Skin epidermis (tissue), 12 donors: Measurements from ENCODE around the gene HSPG2.
A peak's percentile ranks its signal among the peaks of the same experiment; 100 is the strongest.
"Not testable (repeated sequence)": the region's sequence is repeated elsewhere in the genome, so short reads cannot be mapped to it uniquely, and the experiment has no call there.

Source experiments
- H3K27ac ChIP-seq, 21 experiments: fragments of 200-600 bp; sonication (generic) in 11 of 21; one replicate each; pipeline ENCODE4 v1.5.0; 2020; ENCODE audit warnings: mild to moderate bottlenecking in 3 of 21, inconsistent platforms in 2 of 21, moderate library complexity in 2 of 21
- H3K4me3 ChIP-seq, 7 experiments: fragments of 200-600 bp; sonication (generic) in 2 of 7; one replicate each; pipeline ENCODE4 v1.5.0; 2020; ENCODE audit warnings: inconsistent platforms in 2 of 7, mild to moderate bottlenecking in 2 of 7, moderate library complexity in 1 of 7

HSPG2 gene

DNA sequence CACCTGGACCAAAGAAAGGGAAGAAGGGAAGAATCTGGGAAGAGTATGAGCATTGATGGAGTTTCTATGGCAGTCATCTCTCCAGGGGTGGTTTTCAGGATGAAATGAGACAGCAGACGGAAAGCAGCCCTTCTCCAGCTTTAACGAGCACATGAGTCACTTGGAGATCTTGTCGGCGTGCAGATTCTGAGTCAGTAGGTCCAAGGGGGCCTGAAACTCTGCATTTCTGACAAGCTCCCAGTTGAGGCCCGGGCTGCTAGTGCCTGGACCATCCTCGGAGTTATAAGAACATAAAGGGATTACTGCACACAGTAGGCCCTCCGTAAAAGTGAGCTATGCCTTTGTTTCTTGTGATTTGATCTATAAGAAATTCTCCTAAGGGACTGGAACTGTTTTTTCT is 17.6 kb downstream of the HSPG2 start:
- Histone ChIP-seq H3K4me3 (no peak overlapping the region), H3K27ac (peak overlapping the region in 16 of 21 experiments; percentile 5 to 68 (median 42))

- H3K27ac ChIP-seq, result peak overlapping the region in 3 of 21 experiments; percentile 6 to 53 (median 14)
- not testable (repeated sequence) for H3K4me3 ChIP-seq
Observed at GRCh38 chr1:21917239-21917631, 19.9 kb downstream of the HSPG2 start.

DNA sequence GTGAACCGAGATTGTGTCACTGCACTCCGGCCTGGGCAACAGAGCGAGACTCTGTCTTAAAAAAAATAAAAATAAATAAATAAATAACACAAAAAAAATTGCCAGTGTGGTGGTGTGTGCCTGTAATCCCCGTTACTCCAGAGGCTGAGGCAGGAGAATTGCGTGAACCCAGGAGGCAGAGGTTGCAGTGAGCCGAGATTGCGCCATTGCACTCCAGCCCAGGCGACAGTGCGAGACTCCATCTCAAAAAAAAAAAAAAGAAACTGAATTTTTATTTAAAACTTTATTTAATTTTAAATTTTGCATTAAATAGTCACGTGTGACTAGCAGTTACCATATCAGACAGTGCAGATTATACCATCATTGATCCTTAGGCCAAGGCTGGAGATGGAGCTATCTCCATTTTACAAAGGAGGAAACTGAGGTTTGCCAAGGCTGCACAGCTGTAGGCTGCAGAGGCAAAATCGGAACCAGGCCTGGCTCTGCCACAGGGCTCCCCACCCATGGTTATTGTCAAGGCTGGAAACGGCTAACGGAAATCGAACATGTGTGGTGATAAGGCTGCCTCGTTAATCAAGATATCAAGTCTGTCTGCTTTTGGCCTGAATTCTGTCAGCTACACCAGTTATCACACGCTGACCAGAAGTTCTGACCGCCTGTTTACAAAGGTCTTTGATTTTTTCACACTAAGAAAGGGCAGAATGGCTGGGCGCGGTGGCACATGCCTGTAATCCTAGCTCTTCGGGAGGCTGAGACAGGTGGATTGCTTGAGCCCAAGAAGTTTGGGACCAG is 20.5 kb downstream of the HSPG2 start:
- H3K27ac ChIP-seq, result peak overlapping the region in 3 of 21 experiments; percentile 6 to 53 (median 14)

DNA sequence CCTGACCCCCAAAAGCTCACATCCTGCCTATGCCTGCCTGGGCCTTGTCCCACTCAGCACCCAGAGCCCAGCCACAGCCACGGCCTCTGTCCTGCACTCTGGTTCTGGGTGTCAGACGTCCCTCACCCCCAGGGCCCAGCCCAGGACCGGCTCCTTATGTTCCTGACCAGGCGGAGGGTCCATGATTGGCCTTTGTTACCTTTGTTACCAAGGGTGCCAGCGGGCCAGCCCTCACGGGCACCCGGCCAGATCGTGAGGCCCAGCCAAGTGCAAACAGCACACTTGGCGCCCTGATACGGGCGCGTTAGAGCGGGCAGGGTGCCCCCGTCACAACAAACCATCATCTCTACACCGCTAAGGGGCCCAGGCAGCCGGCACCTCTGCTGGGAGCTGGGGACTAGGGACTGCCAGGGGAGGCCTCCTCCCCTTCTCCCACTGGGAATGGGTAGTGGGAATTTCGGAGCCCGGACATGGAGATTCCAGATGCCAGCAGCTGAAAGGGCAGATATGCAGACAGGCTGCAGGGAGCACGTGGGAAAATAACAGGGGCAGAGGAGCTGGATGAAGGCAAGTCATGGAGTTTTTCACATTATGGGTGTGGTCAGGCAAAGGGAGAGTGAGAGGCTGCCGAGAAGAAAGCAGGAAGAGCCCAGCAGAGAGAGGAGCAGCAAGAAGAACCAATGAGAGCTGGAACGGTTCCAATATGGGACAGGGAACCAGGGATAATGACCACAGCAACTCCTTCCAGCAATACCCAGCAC is 22.1 kb downstream of the HSPG2 start:
- no peak overlapping the region for H3K4me3 ChIP-seq
- H3K27ac ChIP-seq, result peak overlapping the region in 16 of 21 experiments; percentile 13 to 90 (median 66)

More for the DNA sequence above, 20.5 kb downstream of the HSPG2 start:
- H3K4me3 ChIP-seq, result no peak overlapping the region

- Histone ChIP-seq H3K27ac (peak overlapping the region in 14 of 21 experiments; percentile 4 to 90 (median 78)), H3K4me3 (no peak overlapping the region)
Observed at GRCh38 chr1:21914450-21914849, 22.7 kb downstream of the HSPG2 start.

- Histone ChIP-seq H3K27ac (peak overlapping the region in 17 of 21 experiments; percentile 4 to 90 (median 77)), H3K4me3 (no peak overlapping the region)
Observed at GRCh38 chr1:21913763-21914162, 23.3 kb downstream of the HSPG2 start.

DNA sequence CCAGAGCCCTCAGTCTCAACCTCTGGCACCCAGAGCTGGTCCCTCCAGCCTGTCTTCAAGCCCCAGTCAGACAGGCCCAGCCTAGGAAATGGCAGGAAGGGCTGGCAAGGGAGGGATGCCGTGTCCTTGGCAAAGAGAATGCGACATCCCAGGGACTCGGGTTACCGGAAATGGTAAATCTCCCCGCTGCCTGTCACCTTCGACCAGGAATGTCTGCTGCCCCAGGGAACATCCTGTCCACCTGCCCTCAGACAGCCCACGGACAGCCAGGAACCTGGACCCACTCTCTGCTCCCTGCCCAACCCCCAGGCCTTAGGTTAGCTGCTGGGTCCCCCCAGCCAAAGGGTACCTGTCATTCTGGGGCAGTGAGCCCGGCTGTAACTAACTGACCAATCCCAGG is 23.9 kb downstream of the HSPG2 start:
- H3K27ac ChIP-seq, result peak overlapping the region in 17 of 21 experiments; percentile 4 to 90 (median 77)
- H3K4me3 ChIP-seq, result no peak overlapping the region

- Histone ChIP-seq H3K27ac (peak overlapping the region in 18 of 21 experiments; percentile 1 to 90 (median 77)), H3K4me3 (no peak overlapping the region)
Observed at GRCh38 chr1:21912038-21912758, 24.9 kb downstream of the HSPG2 start.

- peak overlapping the region in 20 of 21 experiments; percentile 1 to 90 (median 77) for H3K27ac ChIP-seq
- no peak overlapping the region for H3K4me3 ChIP-seq
Observed at GRCh38 chr1:21911205-21912001, 25.7 kb downstream of the HSPG2 start.

- no peak overlapping the region for H3K4me3 ChIP-seq
- H3K27ac ChIP-seq, result peak overlapping the region in 19 of 21 experiments; percentile 46 to 90 (median 80)
Observed at GRCh38 chr1:21910558-21911204, 26.4 kb downstream of the HSPG2 start.

DNA sequence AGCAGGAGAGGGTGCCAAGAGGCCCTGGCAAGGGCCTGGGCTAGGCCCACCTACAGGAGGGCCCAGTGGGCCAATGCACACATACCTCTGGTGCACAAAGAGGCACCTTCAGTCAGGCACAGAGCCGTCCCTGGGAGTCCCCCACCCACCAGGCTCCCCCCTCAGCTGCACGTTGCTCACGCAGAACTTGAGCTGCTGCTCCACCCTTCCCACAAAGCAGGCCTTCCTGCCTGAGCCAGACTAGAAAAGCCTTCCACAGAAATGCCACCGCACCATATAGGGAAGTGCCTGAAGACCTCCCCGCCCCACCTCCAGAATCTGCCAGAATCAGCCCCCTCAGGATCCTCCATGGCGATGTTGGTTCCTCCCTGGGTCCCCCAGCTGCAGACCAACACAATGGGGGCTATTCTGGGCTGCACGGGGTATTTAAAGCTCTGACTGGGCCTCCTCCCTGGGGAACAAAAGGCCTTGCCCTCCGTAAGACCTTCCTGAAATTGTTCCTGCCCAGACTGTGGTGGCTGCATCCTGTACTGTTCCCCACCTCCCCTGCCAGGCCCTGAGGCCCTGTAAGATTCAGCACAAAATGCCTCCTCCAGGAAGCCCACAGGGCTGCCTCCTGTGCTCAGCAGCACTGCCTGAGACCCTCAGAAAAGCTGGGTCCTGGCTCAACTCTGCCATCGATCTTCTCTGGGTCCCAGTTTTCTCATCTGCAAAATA is 27.2 kb downstream of the HSPG2 start:
- H3K4me3 ChIP-seq, result no peak overlapping the region
- H3K27ac ChIP-seq, result peak overlapping the region in 20 of 21 experiments; percentile 34 to 90 (median 79)

GRCh38 chr1:21909286-21909759 is 27.8 kb downstream of the HSPG2 start:
- H3K4me3 ChIP-seq, result no peak overlapping the region
- H3K27ac ChIP-seq, result peak overlapping the region in 20 of 21 experiments; percentile 1 to 90 (median 79)

DNA sequence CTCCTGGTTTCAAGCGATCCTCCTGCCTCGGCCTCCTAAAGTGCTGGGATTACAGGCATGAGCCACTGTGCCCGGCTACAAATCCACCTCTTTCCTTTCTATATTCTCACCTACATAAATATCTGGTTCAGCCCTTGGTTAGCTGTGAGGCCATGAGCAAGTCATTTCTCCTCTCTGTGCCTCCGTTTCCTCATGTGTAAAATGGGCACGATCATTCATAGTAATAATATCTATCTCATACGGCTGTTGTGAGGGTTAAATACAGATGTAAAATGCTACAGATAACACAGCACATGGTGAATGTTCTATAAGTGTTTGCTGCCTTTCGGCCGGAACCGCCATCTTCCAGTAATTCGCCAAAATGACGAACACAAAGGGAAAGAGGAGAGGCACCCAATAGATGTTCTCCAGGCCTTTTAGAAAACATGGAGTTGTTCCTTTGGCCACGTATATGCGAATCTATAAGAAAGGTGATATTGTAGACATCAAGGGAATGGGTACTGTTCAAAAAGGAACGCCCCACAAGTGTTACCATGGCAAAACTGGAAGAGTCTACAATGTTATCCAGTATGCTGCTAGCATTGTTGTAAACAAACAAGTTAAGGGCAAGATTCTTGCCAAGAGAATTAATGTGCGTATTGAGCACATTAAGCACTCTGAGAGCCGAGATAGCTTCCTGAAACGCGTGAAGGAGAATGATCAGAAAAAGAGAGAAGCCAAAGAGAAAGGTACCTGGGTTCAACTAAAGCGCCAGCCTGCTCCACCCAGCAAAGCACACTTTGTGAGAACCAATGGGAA is 29.2 kb downstream of the HSPG2 start:
- peak overlapping the region in 18 of 21 experiments; percentile 7 to 90 (median 77) for H3K27ac ChIP-seq
- H3K4me3 ChIP-seq, result not testable (repeated sequence)

GRCh38 chr1:21907079-21907418 is 30.1 kb downstream of the HSPG2 start:
- Histone ChIP-seq H3K4me3 (no peak overlapping the region), H3K27ac (peak overlapping the region in 20 of 21 experiments; percentile 7 to 90 (median 76))

- peak overlapping the region in 20 of 21 experiments; percentile 7 to 90 (median 76) for H3K27ac ChIP-seq
- H3K4me3 ChIP-seq, result no peak overlapping the region
Observed at GRCh38 chr1:21906173-21907078, 30.7 kb downstream of the HSPG2 start.
